H9 (cell line): ENCODE measurements around the gene GRID2. TPM values are rescaled to one million over a fixed set of nuclear protein-coding genes. Genes with fewer than 3 reads are reported as not detected.

ENCODE experiments used
- DNase-seq: peaks from one replicate; pipeline ENCODE4 v3.0.0-alpha.2; 2017
- H2AFZ ChIP-seq: one replicate; pipeline ENCODE4 v1.6.1; 2013; ENCODE audit warnings: mild to moderate bottlenecking, low read length, control low read depth, moderate library complexity
- H2AK5ac ChIP-seq: 2 replicates; pipeline ENCODE4 v1.6.1; 2013; ENCODE audit warnings: low read length, control low read depth, mixed read lengths; ENCODE audit not compliant: insufficient read length
- H2BK120ac ChIP-seq: one replicate; pipeline ENCODE4 v1.6.1; 2013; ENCODE audit warnings: low read depth, mild to moderate bottlenecking, low read length, control low read depth, inconsistent platforms; ENCODE audit not compliant: poor library complexity, severe bottlenecking
- H2BK12ac ChIP-seq: 2 replicates; pipeline ENCODE4 v1.6.1; 2013; ENCODE audit warnings: low read length, control low read depth, mixed read lengths, low read depth; ENCODE audit not compliant: insufficient read length
- H2BK15ac ChIP-seq: 2 replicates; pipeline ENCODE4 v1.6.1; 2013; ENCODE audit warnings: low read depth, low read length, control low read depth
- H2BK20ac ChIP-seq: one replicate; pipeline ENCODE4 v1.6.1; 2013; ENCODE audit warnings: low read depth, mild to moderate bottlenecking, low read length, control low read depth, inconsistent platforms; ENCODE audit not compliant: poor library complexity, severe bottlenecking
- H2BK5ac ChIP-seq: 2 replicates; pipeline ENCODE4 v1.6.1; 2013; ENCODE audit warnings: low read length, control low read depth, mixed read lengths; ENCODE audit not compliant: insufficient read length
- H3K14ac ChIP-seq: 2 replicates; pipeline ENCODE4 v1.6.1; 2013; ENCODE audit warnings: low read length, control low read depth; ENCODE audit not compliant: insufficient read depth
- H3K18ac ChIP-seq: 2 replicates; pipeline ENCODE4 v1.6.1; 2013; ENCODE audit warnings: low read depth, mild to moderate bottlenecking, mixed read lengths, low read length, control low read depth; ENCODE audit not compliant: insufficient read length
- H3K23ac ChIP-seq: 2 replicates; pipeline ENCODE4 v1.6.1; 2013; ENCODE audit warnings: low read length, control low read depth, mixed read lengths, low read depth; ENCODE audit not compliant: insufficient read length
- H3K23me2 ChIP-seq: 2 replicates; pipeline ENCODE4 v1.6.1; 2013; ENCODE audit warnings: low read depth, mild to moderate bottlenecking, mixed read lengths, low read length, control low read depth; ENCODE audit not compliant: insufficient read length, poor library complexity, severe bottlenecking
- H3K27ac ChIP-seq: 2 replicates; pipeline ENCODE4 v1.5.1; 2013; ENCODE audit warnings: low read length, control low read depth, mixed read lengths, low read depth; ENCODE audit not compliant: insufficient read length
- H3K27me3 ChIP-seq: 2 replicates; pipeline ENCODE4 v1.6.1; 2013; ENCODE audit warnings: low read length, control low read depth, inconsistent platforms; ENCODE audit not compliant: insufficient read depth
- H3K4ac ChIP-seq: 2 replicates; pipeline ENCODE4 v1.6.1; 2013; ENCODE audit warnings: low read depth, mild to moderate bottlenecking, control low read depth, inconsistent platforms, low read length, moderate library complexity
- H3K4me1 ChIP-seq: 2 replicates; pipeline ENCODE4 v1.6.1; 2013; ENCODE audit warnings: low read length, control low read depth, inconsistent platforms; ENCODE audit not compliant: insufficient read depth
- H3K4me2 ChIP-seq: 2 replicates; pipeline ENCODE4 v1.6.1; 2013; ENCODE audit warnings: low read length, control low read depth, mixed read lengths; ENCODE audit not compliant: insufficient read length, insufficient read depth
- H3K56ac ChIP-seq: 2 replicates; pipeline ENCODE4 v1.6.1; 2013; ENCODE audit warnings: low read depth, mild to moderate bottlenecking, mixed read lengths, low read length, control low read depth; ENCODE audit not compliant: insufficient read length
- H3K79me1 ChIP-seq: 2 replicates; pipeline ENCODE4 v1.6.1; 2013; ENCODE audit warnings: low read depth, mild to moderate bottlenecking, moderate library complexity, low read length, control low read depth, inconsistent platforms; ENCODE audit not compliant: insufficient read depth, poor library complexity, severe bottlenecking
- H3K79me2 ChIP-seq: 2 replicates; pipeline ENCODE4 v1.6.1; 2013; ENCODE audit warnings: low read length, control low read depth, inconsistent platforms; ENCODE audit not compliant: insufficient read depth
- H3K9ac ChIP-seq: 2 replicates; pipeline ENCODE4 v1.6.1; 2013; ENCODE audit warnings: low read length, control low read depth, mixed read lengths; ENCODE audit not compliant: insufficient read length; ENCODE audit errors: extremely low read depth
- H3K9me3 ChIP-seq: one replicate; pipeline ENCODE4 v1.6.1; 2013; ENCODE audit warnings: low read depth, low read length, inconsistent platforms; ENCODE audit not compliant: control insufficient read depth
- H3T11ph ChIP-seq: one replicate; pipeline ENCODE4 v1.6.1; 2013; ENCODE audit warnings: mild to moderate bottlenecking, low read length, control low read depth, inconsistent platforms
- H4K20me1 ChIP-seq: one replicate; pipeline ENCODE4 v1.6.1; 2013; ENCODE audit not compliant: control insufficient read depth, insufficient read length, insufficient read depth
- H4K5ac ChIP-seq: 2 replicates; pipeline ENCODE4 v1.6.1; 2013; ENCODE audit warnings: low read depth, mild to moderate bottlenecking, mixed read lengths, low read length, control low read depth; ENCODE audit not compliant: insufficient read length
- H4K8ac ChIP-seq: replicated peaks from 2 replicates; pipeline ENCODE4 v1.6.1; 2013; ENCODE audit warnings: low read length, control low read depth, mixed read lengths, low read depth; ENCODE audit not compliant: insufficient read length
- H4K91ac ChIP-seq: 2 replicates; pipeline ENCODE4 v1.6.1; 2013; ENCODE audit warnings: low read depth, mild to moderate bottlenecking, moderate library complexity, mixed read lengths, low read length, control low read depth; ENCODE audit not compliant: insufficient read length
- H3K27ac Mint-ChIP-seq, 3 experiments: 2 replicates in 2 of 3; 3 replicates in 1 of 3; pipeline ENCODE4 v1.8.0; 2020 to 2021; ENCODE audit warnings: mixed read lengths in 3 of 3, mild to moderate bottlenecking in 1 of 3, moderate library complexity in 1 of 3
- H3K27me3 Mint-ChIP-seq: 2 replicates; pipeline ENCODE4 v1.8.0; 2021; ENCODE audit warnings: low read depth, mild to moderate bottlenecking, moderate library complexity, mixed read lengths
- H3K36me3 Mint-ChIP-seq, 3 experiments: 2 replicates in 2 of 3; 3 replicates in 1 of 3; pipeline ENCODE4 v1.8.0; 2020 to 2021; ENCODE audit warnings: low read depth in 3 of 3, mixed read lengths in 3 of 3; ENCODE audit not compliant: insufficient read depth in 1 of 3
- H3K4me1 Mint-ChIP-seq, 2 experiments: 2 replicates each; pipeline ENCODE4 v1.8.0; 2020; ENCODE audit warnings: mixed read lengths in 2 of 2
- H3K4me3 Mint-ChIP-seq, 2 experiments: 2 replicates in 1 of 2; 3 replicates in 1 of 2; pipeline ENCODE4 v1.8.0; 2020 to 2021; ENCODE audit warnings: mild to moderate bottlenecking in 2 of 2, mixed read lengths in 2 of 2, moderate library complexity in 1 of 2
- H3K9me3 Mint-ChIP-seq, 2 experiments: 2 replicates in 1 of 2; 3 replicates in 1 of 2; pipeline ENCODE4 v1.8.0; 2020; ENCODE audit warnings: mild to moderate bottlenecking in 2 of 2, mixed read lengths in 2 of 2, moderate library complexity in 1 of 2
- CTCF ChIP-seq: fragments of 200-600 bp; sonication (generic); conservative IDR thresholded peaks from 3 replicates; pipeline ENCODE4 v1.8.0; 2021; ENCODE audit warnings: antibody characterized with exemption, mild to moderate bottlenecking
- WGBS: extraction: QIAGEN DNeasy Blood & Tissue Kit; methylation state at CpG from one replicate; pipeline ENCODE4 v1.1.7; 2013; ENCODE audit warnings: missing lambda C conversion rate, low lambda C conversion rate, mixed read lengths; ENCODE audit not compliant: insufficient read length; ENCODE audit errors: extremely low coverage; 5-methylcytosine and 5-hydroxymethylcytosine counted together
- total RNA-seq: library from RNA; stranded (reverse); gene quantifications from 2 replicates; pipeline ENCODE4 v1.2.1, GENCODE V29; 2021

The GRID2 gene
- total RNA-seq, 1 experiment from 2014 or later = 21.8 TPM

- Histone ChIP-seq H3K14ac (no peak overlapping the region), H2AK5ac (no peak overlapping the region), H4K8ac (no peak overlapping the region), H3K9me3 (no peaks in the 10 kb centered on the region), H4K91ac (no peak overlapping the region), H3K23ac (no peak overlapping the region), H3K56ac (no peak overlapping the region), H3T11ph (no peak overlapping the region), H4K20me1 (no peaks in the 10 kb centered on the region), H3K9ac (no peak overlapping the region), H3K4me2 (no peak overlapping the region), H2AFZ (no peak overlapping the region), H2BK15ac (no peak overlapping the region), H3K4me1 (no peaks in the 10 kb centered on the region), H2BK20ac (no peak overlapping the region), H3K79me2 (no peaks in the 10 kb centered on the region), H4K5ac (no peak overlapping the region), H2BK12ac (no peak overlapping the region), H3K4ac (no peak overlapping the region), H3K27me3 (no peaks in the 10 kb centered on the region), H3K27ac (no peak overlapping the region), H3K23me2 (no peaks in the 10 kb centered on the region), H2BK5ac (no peak overlapping the region), H3K18ac (no peak overlapping the region), H2BK120ac (no peak overlapping the region), H3K79me1 (no peaks in the 10 kb centered on the region)
- DNase-seq = no peak
- Mint-ChIP-seq H3K4me1 (peaks cover 0 to 5% of the 10 kb centered on the region in 2 experiments; a peak in 1 of 4 replicates), H3K27ac (no peak overlapping the region), H3K27me3 (no peaks in the 10 kb centered on the region), H3K36me3 (0 out of 7 replicates have a peak, but pooled peaks cover 0 to 3% (median 0%) of the 10 kb centered on the region in 3 experiments), H3K9me3 (no peaks in the 10 kb centered on the region), H3K4me3 (no peak overlapping the region)
- no peak for TF ChIP-seq CTCF
- no CpG with 5 or more reads among the region's 2 CpGs for WGBS
Measured at GRCh38 chr4:93232883-93233282, 929.1 kb downstream of the GRID2 start.
